Measurements from ENCODE around the gene VSIG10L. TPM values are rescaled to one million over a fixed set of nuclear protein-coding genes. Genes with fewer than 3 reads are reported as not detected.

The VSIG10L gene
- total RNA-seq, 1 donor: 0.72 TPM

GRCh38 chr19:51386882-51387520, 45.1 kb upstream of the VSIG10L start:
- Histone ChIP-seq H3K27me3 (ENCODE audit: insufficient read depth, low read length) (no peaks in the 10 kb centered on the region), H3K79me2 (ENCODE audit: insufficient read depth, low read length) (no peaks in the 10 kb centered on the region), H2AFZ (ENCODE audit: low read length) (no peak overlapping the region), H3K4me2 (ENCODE audit: insufficient read depth, low read length) (no peak overlapping the region), H3K4me3 (ENCODE audit: insufficient read depth, low read length) (no peak overlapping the region), H3K9me3 (ENCODE audit: low read depth, low read length) (no peaks in the 10 kb centered on the region), H3K27ac (ENCODE audit: low read depth, low read length) (no peak overlapping the region), H3K36me3 (ENCODE audit: insufficient read depth, low read length) (no peaks in the 10 kb centered on the region), H3K4me1 (ENCODE audit: insufficient read depth, low read length) (no peaks in the 10 kb centered on the region), H4K20me1 (ENCODE audit: insufficient read depth, low read length) (no peaks in the 10 kb centered on the region)
- TF ChIP-seq CTCF (IDR thresholded peaks at IDR 0.05; ENCODE audit: extremely low read depth, low read depth, low read length): no peak
- DNase-seq (ENCODE audit: insufficient read length, low spot score, missing footprints): no peak

GRCh38 chr19:51382004-51382403, 40.1 kb upstream of the VSIG10L start:
- Histone ChIP-seq H3K27ac (ENCODE audit: low read depth, low read length) (no peak overlapping the region), H3K4me1 (ENCODE audit: insufficient read depth, low read length) (no peaks in the 10 kb centered on the region), H3K79me2 (ENCODE audit: insufficient read depth, low read length) (no peaks in the 10 kb centered on the region), H3K9me3 (ENCODE audit: low read depth, low read length) (no peaks in the 10 kb centered on the region), H3K4me3 (ENCODE audit: insufficient read depth, low read length) (no peak overlapping the region), H4K20me1 (ENCODE audit: insufficient read depth, low read length) (no peaks in the 10 kb centered on the region), H2AFZ (ENCODE audit: low read length) (no peak overlapping the region), H3K27me3 (ENCODE audit: insufficient read depth, low read length) (no peaks in the 10 kb centered on the region), H3K36me3 (ENCODE audit: insufficient read depth, low read length) (no peaks in the 10 kb centered on the region), H3K4me2 (ENCODE audit: insufficient read depth, low read length) (no peak overlapping the region)
- TF ChIP-seq CTCF (IDR thresholded peaks at IDR 0.05; ENCODE audit: extremely low read depth, low read depth, low read length): no peak
- DNase-seq (ENCODE audit: insufficient read length, low spot score, missing footprints): no peak

- H3K4me2 ChIP-seq (ENCODE audit: insufficient read depth, low read length): no peak overlapping the region
- H3K4me3 ChIP-seq (ENCODE audit: insufficient read depth, low read length): no peak overlapping the region
- no peak for DNase-seq (ENCODE audit: insufficient read length, low spot score, missing footprints)
- H3K4me1 ChIP-seq (ENCODE audit: insufficient read depth, low read length): no peaks in the 10 kb centered on the region
- no peak overlapping the region for H2AFZ ChIP-seq (ENCODE audit: low read length)
- H3K79me2 ChIP-seq (ENCODE audit: insufficient read depth, low read length): no peaks in the 10 kb centered on the region
- H3K9me3 ChIP-seq (ENCODE audit: low read depth, low read length): no peaks in the 10 kb centered on the region
- no peaks in the 10 kb centered on the region for H3K27me3 ChIP-seq (ENCODE audit: insufficient read depth, low read length)
- no peak overlapping the region for H3K27ac ChIP-seq (ENCODE audit: low read depth, low read length)
- no peaks in the 10 kb centered on the region for H4K20me1 ChIP-seq (ENCODE audit: insufficient read depth, low read length)
- H3K36me3 ChIP-seq (ENCODE audit: insufficient read depth, low read length): no peaks in the 10 kb centered on the region
- no peak for TF ChIP-seq CTCF (IDR thresholded peaks at IDR 0.05; ENCODE audit: extremely low read depth, low read depth, low read length)
These were observed 38.4 kb upstream of the VSIG10L start for GRCh38 chr19:51380379-51380778.

- no peak overlapping the region for H3K27ac ChIP-seq (ENCODE audit: low read depth, low read length)
- H3K4me1 ChIP-seq (ENCODE audit: insufficient read depth, low read length): no peaks in the 10 kb centered on the region
- no peaks in the 10 kb centered on the region for H3K79me2 ChIP-seq (ENCODE audit: insufficient read depth, low read length)
- no peak overlapping the region for H2AFZ ChIP-seq (ENCODE audit: low read length)
- no peaks in the 10 kb centered on the region for H3K27me3 ChIP-seq (ENCODE audit: insufficient read depth, low read length)
- no peak for DNase-seq (ENCODE audit: insufficient read length, low spot score, missing footprints)
- no peaks in the 10 kb centered on the region for H3K36me3 ChIP-seq (ENCODE audit: insufficient read depth, low read length)
- no peaks in the 10 kb centered on the region for H4K20me1 ChIP-seq (ENCODE audit: insufficient read depth, low read length)
- H3K4me3 ChIP-seq (ENCODE audit: insufficient read depth, low read length): no peak overlapping the region
- H3K9me3 ChIP-seq (ENCODE audit: low read depth, low read length): no peaks in the 10 kb centered on the region
- no peak overlapping the region for H3K4me2 ChIP-seq (ENCODE audit: insufficient read depth, low read length)
- TF ChIP-seq CTCF (IDR thresholded peaks at IDR 0.05; ENCODE audit: extremely low read depth, low read depth, low read length): no peak
These were observed 35.5 kb upstream of the VSIG10L start for GRCh38 chr19:51377422-51377821.
